ENCODE results near the gene PARD3.

Gene PARD3

DNA sequence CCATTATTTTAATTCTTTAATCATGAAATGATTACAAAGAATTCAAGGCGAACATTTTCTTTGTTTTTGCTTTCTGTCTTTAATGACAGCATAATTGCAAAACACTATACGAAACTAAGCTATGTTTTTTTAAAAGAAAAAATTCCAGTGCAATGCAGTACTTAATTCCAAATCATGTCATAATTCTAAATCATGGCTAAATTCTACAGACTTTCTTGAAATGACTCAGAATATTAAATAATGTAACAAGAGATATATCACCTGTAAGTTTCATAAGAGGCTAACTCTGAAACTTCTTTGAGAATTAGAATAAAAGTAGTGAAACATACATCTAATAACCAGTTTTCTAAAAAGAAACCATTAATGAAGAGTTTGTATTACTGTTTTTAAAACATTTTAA is 671.6 kb downstream of the PARD3 start:
- no peak overlapping the region for H3K4me3 ChIP-seq (ENCODE audit: low read depth, low read length)
- no peak for DNase-seq (ENCODE audit: low read depth)
- TF ChIP-seq, protein P1, sequence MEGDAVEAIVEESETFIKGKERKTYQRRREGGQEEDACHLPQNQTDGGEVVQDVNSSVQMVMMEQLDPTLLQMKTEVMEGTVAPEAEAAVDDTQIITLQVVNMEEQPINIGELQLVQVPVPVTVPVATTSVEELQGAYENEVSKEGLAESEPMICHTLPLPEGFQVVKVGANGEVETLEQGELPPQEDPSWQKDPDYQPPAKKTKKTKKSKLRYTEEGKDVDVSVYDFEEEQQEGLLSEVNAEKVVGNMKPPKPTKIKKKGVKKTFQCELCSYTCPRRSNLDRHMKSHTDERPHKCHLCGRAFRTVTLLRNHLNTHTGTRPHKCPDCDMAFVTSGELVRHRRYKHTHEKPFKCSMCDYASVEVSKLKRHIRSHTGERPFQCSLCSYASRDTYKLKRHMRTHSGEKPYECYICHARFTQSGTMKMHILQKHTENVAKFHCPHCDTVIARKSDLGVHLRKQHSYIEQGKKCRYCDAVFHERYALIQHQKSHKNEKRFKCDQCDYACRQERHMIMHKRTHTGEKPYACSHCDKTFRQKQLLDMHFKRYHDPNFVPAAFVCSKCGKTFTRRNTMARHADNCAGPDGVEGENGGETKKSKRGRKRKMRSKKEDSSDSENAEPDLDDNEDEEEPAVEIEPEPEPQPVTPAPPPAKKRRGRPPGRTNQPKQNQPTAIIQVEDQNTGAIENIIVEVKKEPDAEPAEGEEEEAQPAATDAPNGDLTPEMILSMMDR (IDR thresholded peaks at IDR 0.05; ENCODE audit: insufficient read depth, low read depth, low read length, missing control alignments): no peak

DNA sequence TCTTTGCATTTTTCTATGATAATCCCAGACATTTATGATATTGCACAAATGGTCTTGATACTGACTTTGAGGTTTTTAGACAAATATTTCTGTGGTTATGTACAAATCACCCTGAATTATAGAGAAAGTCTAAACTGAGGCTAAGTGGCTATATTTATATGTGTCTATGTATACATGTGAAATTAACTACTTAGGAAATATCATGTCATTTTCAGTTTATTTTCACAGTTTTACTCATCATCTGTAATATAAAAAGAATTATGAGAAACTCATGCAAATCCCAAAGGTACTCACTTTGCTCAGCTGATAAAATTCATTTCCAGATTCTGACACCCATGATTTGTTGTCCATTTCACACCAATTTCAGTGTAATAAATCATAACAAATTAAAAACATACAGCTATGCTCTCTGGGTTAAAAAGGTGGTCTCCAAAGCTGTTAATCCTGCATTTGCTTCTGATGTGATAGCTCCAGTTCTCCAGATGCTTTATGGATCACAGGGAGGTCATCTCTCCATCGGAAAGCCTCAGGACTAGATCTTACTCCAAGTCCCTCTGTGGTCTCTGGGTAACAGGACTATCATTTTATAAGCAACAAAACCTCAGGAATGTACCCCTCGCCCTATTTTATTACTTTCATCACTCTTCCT is 673.9 kb downstream of the PARD3 start:
- no peak overlapping the region for H3K4me3 ChIP-seq (ENCODE audit: low read depth, low read length)
- no peak for DNase-seq (ENCODE audit: low read depth)
- TF ChIP-seq, protein P1 (IDR thresholded peaks at IDR 0.05; ENCODE audit: insufficient read depth, low read depth, low read length, missing control alignments): no peak

DNA sequence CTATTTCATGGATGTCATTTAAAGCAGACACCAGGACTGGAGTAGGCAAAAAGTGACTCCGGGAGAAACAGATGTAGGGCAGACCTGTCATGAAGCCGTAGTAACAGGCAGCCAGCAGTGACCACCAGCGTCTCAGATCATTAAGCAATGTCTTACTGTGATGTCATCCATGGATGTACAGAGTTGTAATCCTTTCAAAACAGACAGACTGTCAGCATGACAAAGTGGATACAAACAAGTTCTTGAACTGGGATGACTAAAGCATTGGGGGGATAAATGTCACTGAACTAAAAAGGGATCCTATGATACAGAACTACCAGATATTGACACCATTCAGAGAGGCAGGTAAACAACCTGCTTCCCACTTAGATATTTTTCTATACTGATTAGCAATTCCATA is 675.5 kb downstream of the PARD3 start:
- H3K4me3 ChIP-seq (ENCODE audit: low read depth, low read length): no peak overlapping the region
- TF ChIP-seq, protein P1 (IDR thresholded peaks at IDR 0.05; ENCODE audit: insufficient read depth, low read depth, low read length, missing control alignments): no peak
- no peak for DNase-seq (ENCODE audit: low read depth)

DNA sequence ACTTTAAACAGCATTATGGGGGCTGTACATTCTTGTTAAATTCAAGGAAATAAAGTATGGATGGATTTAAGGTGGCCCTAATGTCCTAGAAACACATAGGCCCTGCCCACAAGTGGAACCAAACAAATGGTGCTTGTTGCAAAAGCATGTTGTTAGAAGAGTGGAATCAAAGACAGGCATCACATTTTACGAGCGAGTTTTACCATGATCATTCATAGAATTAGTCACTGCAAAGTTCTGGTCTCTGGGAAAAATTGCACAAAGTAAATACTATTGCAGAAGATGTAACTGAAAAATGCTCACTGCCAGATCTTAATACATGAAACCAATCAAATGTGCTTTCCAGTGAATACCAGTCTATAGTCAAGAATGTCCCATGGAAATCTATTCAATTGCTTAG is 677.1 kb downstream of the PARD3 start:
- no peak overlapping the region for H3K4me3 ChIP-seq (ENCODE audit: low read depth, low read length)
- DNase-seq (ENCODE audit: low read depth): no peak
- TF ChIP-seq, protein P1 (IDR thresholded peaks at IDR 0.05; ENCODE audit: insufficient read depth, low read depth, low read length, missing control alignments): no peak

DNA sequence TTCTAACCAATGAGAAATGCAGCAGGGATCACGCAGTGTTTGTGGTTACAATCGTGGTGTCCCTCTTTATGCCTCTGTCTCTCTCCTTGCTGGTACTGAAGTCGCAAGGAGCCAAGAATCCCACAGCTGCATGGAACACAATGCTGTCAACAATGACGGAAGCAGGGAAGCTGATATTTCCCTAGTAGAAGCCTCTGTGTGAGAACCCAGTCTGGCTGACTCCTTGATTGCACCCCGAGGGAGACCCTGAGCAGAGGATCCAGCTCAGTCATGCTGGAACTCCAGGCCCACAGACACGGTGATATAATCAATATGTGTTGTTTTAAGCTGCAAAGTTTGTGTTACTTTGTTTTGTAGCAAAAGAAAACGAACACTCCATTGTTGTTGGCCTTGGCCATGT is 677.9 kb downstream of the PARD3 start:
- TF ChIP-seq, protein P1 (IDR thresholded peaks at IDR 0.05; ENCODE audit: insufficient read depth, low read depth, low read length, missing control alignments): no peak
- H3K4me3 ChIP-seq (ENCODE audit: low read depth, low read length): no peak overlapping the region
- DNase-seq (ENCODE audit: low read depth): no peak

DNA sequence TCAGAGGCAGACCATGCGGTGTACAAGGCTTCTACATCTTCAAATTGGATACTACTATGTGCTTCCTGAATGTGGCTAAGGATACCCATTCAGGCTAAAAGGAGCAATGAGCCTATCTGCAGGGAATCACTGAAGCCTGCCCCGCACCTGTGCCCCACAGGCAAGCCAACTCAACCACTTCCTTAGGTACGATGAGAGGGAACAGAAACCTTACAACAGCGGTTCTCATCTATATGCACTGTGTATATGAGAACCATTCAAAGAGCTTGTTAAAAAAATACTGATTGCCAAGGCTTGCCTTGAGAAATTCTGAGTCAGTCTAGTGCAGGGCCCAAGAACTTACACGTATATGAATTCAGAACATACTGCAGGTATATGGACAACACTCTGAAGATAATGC is 679.6 kb downstream of the PARD3 start:
- TF ChIP-seq, protein P1 (IDR thresholded peaks at IDR 0.05; ENCODE audit: insufficient read depth, low read depth, low read length, missing control alignments): no peak
- no peak overlapping the region for H3K4me3 ChIP-seq (ENCODE audit: low read depth, low read length)
- DNase-seq (ENCODE audit: low read depth): peak; percentile 32

DNA sequence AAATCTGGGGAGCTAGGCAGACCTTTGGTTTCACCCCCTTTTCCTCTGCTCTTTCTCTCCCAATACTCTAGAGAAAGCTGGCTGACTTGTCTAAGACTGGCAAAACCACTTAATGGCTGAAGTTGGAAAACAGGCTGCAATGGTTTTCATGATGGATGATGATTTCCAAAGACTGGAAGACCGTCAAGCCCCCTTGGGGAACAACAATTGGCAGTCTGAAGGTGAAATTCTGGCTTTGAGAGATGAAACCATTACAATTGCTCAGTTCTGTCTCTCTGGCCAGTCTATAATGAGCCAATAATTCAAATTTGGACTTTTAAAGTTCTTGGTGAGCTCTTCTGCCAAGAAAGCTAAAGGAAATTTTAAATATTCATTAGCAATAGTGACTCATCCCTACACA is 680.5 kb downstream of the PARD3 start:
- DNase-seq (ENCODE audit: low read depth): no peak

More for the DNA sequence above, 680.5 kb downstream of the PARD3 start:
- H3K4me3 ChIP-seq (ENCODE audit: low read depth, low read length): no peak overlapping the region
- TF ChIP-seq, protein P1 (IDR thresholded peaks at IDR 0.05; ENCODE audit: insufficient read depth, low read depth, low read length, missing control alignments): no peak
